ENCODE results near the gene CASK.

DNA sequence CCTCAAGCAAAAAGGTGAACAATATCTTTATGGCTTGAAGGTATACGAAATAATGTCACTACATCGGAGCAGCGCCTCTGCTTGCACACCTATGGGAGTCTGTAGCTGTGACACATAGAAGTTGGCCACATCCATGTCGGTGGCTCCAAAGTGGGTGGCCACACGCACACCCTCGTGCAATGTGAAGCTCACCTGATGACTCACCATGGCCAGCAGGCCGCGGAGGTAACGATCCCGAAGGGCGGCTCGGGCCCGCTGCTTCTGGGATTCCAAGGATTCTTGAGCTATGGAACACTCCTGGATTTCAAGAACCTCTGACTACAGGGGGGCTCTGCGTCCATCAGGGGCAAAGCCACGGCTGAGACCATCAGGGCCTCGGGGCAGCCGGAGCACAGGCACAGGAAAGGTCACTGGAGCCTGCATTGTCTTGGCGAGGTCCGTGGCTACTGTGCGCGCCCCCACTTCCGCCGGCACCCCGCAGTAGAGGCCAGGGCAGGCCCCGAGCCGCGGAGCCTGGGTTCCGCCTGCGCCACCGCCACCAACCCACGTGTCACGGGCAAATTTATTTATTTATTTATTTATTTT, 451.0 kb downstream of the CASK start:
- TF ChIP-seq, protein P1, sequence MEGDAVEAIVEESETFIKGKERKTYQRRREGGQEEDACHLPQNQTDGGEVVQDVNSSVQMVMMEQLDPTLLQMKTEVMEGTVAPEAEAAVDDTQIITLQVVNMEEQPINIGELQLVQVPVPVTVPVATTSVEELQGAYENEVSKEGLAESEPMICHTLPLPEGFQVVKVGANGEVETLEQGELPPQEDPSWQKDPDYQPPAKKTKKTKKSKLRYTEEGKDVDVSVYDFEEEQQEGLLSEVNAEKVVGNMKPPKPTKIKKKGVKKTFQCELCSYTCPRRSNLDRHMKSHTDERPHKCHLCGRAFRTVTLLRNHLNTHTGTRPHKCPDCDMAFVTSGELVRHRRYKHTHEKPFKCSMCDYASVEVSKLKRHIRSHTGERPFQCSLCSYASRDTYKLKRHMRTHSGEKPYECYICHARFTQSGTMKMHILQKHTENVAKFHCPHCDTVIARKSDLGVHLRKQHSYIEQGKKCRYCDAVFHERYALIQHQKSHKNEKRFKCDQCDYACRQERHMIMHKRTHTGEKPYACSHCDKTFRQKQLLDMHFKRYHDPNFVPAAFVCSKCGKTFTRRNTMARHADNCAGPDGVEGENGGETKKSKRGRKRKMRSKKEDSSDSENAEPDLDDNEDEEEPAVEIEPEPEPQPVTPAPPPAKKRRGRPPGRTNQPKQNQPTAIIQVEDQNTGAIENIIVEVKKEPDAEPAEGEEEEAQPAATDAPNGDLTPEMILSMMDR (IDR thresholded peaks at IDR 0.05) = no peak
- no peak for TF ChIP-seq POLR2AphosphoS5 (IDR thresholded peaks at IDR 0.05)
- TF ChIP-seq POLR2A (IDR thresholded peaks at IDR 0.05) = no peak

Data from prostate gland (tissue), 2 donors.